GM19324 (cell line): ENCODE results near the gene UPK2.
"Not testable (repeated sequence)": the region's sequence is repeated elsewhere in the genome, so short reads cannot be mapped to it uniquely, and the experiment has no call there.

ENCODE experiments used
- ATAC-seq: cut with Tn5 transposase; IDR thresholded peaks from one replicate; pipeline ENCODE4 v1.9.1; 2021; ENCODE audit warnings: mild to moderate bottlenecking, moderate library complexity; ENCODE audit not compliant: unreplicated experiment, low FRiP score

Gene UPK2

GRCh38 chr11:118984337-118984736, 28.2 kb downstream of the UPK2 start:
- not testable (repeated sequence) for ATAC-seq

DNA sequence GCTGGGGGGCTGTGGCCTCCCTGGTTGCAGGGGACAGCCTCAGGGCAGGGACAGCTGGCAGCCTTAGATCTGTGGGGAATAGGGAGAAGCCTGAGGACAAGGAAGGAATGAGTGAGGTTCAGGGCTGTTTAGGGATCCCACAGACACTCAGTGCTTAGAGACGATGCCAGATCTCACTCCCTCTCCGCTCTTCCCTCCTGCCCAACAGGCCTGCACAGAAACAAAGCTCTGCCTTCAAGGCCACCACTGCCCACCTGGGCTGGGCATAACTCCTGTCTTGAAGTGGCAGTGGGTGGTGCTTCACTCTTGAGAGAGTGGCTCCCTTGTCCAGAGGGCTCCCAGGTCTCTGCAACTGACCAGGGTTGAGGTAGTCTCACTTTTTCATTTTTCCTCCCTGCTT, 28.7 kb downstream of the UPK2 start:
- ATAC-seq: no peak

DNA sequence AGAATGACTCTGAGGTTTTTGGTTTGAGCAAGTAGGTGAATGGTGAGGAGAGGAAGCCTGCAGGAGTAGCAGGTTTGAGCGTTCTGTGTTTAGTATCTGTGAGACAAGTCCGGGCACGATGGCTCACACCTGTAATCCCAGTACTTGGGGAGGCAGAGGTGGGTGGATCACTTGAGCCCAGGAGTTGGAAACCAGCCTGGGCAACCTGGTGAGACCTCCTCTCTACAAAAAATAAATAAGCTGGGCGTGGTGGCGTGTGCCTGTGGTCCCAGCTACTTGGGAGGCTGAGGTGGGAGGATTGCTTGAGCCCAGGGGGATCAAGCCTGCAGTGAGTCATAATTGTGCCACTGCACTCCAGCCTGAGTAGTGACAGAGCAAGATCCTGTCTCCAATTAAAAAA, 32.2 kb downstream of the UPK2 start:
- no peak for ATAC-seq

GRCh38 chr11:118991486-118992038, 35.5 kb downstream of the UPK2 start:
- not testable (repeated sequence) for ATAC-seq

- peak; percentile 15 for ATAC-seq
Measured at GRCh38 chr11:118996926-118997626, 41.0 kb downstream of the UPK2 start.

DNA sequence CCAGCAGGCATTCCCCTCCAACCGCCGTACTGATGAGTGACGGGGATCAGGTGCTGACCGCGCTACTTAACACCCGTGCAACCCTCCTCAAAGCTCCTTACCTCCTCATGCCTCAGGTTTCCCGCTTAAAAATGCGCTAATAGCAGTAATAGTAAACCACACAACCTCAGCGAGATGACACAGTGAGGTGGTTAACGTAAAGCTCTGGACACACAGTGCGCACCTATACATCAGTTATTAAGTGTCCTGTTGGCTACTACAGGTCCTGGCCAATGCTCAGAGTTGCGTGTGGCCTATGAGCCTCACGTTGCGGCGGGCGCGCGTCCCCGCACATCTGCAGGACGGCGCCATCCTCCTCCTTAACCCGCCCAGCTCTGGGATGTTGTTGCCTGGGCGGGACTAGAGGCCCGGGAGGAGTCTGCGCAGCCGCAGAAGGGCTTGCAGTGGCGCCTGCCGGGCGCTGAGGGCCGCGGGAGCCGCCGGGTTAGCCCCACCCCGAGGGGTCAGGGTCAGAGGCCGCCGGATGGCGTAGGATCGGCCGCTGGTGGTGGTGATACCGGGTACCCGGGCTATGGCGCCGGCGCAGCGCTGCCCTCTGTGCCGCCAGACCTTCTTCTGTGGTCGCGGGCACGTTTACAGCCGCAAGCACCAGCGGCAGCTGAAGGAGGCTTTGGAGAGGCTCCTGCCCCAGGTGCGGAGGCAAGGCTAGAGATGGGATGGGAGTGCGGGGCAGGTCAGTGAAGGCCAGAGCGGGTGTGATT, 41.7 kb downstream of the UPK2 start, which contains the start of gene CENATAC:
CENATAC (plus strand) TSS at position 512 of the 761 bp plus-strand sequence; CDS start at position 572, 60 bp downstream.
- ATAC-seq: peak; percentile 95

DNA sequence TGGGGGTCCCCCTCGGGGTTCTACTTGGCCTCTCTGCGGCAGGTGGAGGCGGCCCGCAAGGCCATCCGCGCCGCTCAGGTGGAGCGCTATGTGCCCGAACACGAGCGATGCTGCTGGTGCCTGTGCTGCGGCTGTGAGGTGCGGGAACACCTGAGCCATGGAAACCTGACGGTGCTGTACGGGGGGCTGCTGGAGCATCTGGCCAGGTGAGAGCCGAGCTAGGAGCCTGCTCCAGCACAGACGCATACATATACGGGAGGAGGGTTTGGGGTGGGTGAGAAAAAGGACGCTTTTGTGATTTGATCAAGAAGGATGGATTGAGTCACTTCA, 42.3 kb downstream of the UPK2 start:
- ATAC-seq: no peak

GRCh38 chr11:118998822-118999221, 42.7 kb downstream of the UPK2 start:
- ATAC-seq: no peak

DNA sequence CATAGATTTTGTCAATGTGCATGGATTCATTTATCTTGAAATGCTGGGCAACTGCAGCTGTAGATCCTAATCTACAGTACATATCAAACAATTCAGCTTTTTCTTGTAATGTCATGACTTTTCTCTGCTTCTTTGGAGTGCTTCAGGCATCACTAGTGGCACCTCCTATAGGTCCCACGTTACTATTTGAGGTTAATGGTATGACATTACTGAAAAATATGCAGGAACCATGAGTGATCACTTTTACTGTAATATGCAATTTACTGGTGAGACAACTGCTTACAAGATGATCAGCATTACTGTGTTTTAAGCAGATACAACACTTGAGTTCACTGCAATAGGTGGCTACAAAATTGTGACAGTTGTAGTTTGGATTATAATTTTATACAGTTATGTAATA, 44.8 kb downstream of the UPK2 start:
- ATAC-seq: no peak

- no peak for ATAC-seq
Measured at GRCh38 chr11:119006656-119007055, 50.6 kb downstream of the UPK2 start.
